ENCODE results near the gene KDM6B.

KDM6B gene

DNA sequence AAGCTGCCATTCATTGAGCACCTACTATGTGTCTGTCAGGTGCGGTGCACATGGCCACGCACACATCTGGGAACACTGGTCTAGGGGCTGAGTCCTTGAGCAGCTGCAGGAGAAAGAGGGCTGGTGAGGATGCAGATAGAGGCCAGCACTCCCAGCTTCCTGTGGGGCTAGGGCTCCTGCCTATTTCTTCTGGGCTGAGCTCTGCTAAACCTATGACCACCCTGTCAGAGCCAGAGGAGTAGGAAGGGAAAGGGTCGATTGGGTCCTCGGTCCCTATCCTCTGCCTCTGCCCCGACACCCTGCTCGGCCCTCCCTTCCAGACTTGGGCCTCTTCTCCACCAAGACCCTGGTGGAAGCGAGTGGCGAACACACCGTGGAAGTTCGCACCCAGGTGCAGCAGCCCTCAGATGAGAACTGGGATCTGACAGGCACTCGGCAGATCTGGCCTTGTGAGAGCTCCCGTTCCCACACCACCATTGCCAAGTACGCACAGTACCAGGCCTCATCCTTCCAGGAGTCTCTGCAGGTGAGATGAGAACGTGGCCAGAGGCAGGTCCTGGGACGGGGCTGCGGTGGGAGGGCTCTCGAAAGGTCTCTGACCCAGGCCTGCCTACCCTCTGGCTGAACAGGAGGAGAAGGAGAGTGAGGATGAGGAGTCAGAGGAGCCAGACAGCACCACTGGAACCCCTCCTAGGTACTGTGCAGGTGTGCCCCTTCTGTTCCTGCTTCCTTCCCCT, 16.9 kb downstream of the KDM6B start:
- Mint-ChIP-seq H3K4me1 (ENCODE audit: low read depth) (peaks cover 59% of the 10 kb centered on the region), H3K9me3 (no peaks in the 10 kb centered on the region), H3K4me3 (peak overlapping the region; percentile 74), H3K27me3 (no peaks in the 10 kb centered on the region), H3K27ac (no peak overlapping the region), H3K36me3 (ENCODE audit: low read depth) (peaks cover 41% of the 10 kb centered on the region)

DNA sequence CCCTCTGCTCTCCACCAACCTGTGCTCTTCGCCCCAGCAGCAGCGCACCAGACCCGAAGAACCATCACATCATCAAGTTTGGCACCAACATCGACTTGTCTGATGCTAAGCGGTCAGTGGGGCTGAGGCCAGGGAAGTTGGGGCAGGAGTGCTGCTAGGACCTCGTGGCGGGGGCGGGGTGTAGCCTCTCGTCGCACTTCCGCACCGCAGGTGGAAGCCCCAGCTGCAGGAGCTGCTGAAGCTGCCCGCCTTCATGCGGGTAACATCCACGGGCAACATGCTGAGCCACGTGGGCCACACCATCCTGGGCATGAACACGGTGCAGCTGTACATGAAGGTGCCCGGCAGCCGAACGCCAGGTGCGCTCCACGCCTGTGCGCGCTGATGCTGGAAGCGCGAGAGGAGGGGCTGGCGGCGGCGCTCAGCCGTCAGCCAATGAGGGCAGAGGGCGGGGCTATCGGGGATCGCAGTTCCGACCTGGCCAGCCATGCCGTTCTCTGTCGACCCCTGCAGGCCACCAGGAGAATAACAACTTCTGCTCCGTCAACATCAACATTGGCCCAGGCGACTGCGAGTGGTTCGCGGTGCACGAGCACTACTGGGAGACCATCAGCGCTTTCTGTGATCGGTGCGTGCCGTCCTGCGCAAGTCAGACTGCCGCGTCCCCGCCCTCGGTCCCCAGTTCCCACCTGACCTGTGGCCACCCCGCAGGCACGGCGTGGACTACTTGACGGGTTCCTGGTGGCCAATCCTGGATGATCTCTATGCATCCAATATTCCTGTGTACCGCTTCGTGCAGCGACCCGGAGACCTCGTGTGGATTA, 17.6 kb downstream of the KDM6B start:
- Mint-ChIP-seq H3K27me3 (no peaks in the 10 kb centered on the region), H3K9me3 (no peaks in the 10 kb centered on the region), H3K27ac (peak overlapping the region; percentile 61), H3K4me1 (ENCODE audit: low read depth) (peaks cover 52% of the 10 kb centered on the region), H3K4me3 (peak overlapping the region; percentile 74), H3K36me3 (ENCODE audit: low read depth) (peaks cover 34% of the 10 kb centered on the region)

DNA sequence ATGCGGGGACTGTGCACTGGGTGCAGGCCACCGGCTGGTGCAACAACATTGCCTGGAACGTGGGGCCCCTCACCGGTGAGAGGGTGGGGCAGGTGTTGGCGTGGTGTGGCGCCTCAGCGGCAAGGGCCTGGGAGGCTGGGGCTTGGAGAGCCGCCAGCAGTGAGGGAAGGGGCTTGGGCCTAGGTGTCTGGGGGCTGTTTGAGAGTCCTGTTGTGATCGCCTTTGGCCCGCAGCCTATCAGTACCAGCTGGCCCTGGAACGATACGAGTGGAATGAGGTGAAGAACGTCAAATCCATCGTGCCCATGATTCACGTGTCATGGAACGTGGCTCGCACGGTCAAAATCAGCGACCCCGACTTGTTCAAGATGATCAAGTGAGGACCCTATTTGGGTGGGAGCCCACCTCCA, 18.2 kb downstream of the KDM6B start:
- peaks cover 46% of the 10 kb centered on the region for H3K4me1 Mint-ChIP-seq (ENCODE audit: low read depth)
- peaks cover 30% of the 10 kb centered on the region for H3K36me3 Mint-ChIP-seq (ENCODE audit: low read depth)
- H3K27ac Mint-ChIP-seq, result peak overlapping the region; percentile 61
- no peaks in the 10 kb centered on the region for H3K9me3 Mint-ChIP-seq
- H3K27me3 Mint-ChIP-seq, result no peaks in the 10 kb centered on the region
- no peak overlapping the region for H3K4me3 Mint-ChIP-seq

DNA sequence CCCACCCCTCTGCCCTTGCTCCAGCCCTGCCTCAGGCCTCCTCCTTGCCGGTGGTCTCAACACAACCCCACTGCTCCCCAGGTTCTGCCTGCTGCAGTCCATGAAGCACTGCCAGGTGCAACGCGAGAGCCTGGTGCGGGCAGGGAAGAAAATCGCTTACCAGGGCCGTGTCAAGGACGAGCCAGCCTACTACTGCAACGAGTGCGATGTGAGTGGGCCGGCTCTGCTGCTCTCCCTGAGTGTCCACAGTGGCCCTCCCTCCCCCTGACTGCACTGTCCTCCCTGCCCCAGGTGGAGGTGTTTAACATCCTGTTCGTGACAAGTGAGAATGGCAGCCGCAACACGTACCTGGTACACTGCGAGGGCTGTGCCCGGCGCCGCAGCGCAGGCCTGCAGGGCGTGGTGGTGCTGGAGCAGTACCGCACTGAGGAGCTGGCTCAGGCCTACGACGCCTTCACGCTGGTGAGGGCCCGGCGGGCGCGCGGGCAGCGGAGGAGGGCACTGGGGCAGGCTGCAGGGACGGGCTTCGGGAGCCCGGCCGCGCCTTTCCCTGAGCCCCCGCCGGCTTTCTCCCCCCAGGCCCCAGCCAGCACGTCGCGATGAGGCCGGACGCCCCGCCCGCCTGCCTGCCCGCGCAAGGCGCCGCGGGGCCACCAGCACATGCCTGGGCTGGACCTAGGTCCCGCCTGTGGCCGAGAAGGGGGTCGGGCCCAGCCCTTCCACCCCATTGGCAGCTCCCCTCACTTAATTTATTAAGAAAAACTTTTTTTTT, 19.1 kb downstream of the KDM6B start:
- H3K27ac Mint-ChIP-seq, result no peak overlapping the region
- no peaks in the 10 kb centered on the region for H3K27me3 Mint-ChIP-seq
- H3K4me3 Mint-ChIP-seq, result no peak overlapping the region
- peaks cover 44% of the 10 kb centered on the region for H3K4me1 Mint-ChIP-seq (ENCODE audit: low read depth)
- H3K36me3 Mint-ChIP-seq (ENCODE audit: low read depth), result peaks cover 30% of the 10 kb centered on the region
- H3K9me3 Mint-ChIP-seq, result no peaks in the 10 kb centered on the region

DNA sequence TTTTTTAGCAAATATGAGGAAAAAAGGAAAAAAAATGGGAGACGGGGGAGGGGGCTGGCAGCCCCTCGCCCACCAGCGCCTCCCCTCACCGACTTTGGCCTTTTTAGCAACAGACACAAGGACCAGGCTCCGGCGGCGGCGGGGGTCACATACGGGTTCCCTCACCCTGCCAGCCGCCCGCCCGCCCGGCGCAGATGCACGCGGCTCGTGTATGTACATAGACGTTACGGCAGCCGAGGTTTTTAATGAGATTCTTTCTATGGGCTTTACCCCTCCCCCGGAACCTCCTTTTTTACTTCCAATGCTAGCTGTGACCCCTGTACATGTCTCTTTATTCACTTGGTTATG, 19.6 kb downstream of the KDM6B start:
- H3K4me3 Mint-ChIP-seq, result peak overlapping the region; percentile 10
- peaks cover 31% of the 10 kb centered on the region for H3K36me3 Mint-ChIP-seq (ENCODE audit: low read depth)
- no peak overlapping the region for H3K27ac Mint-ChIP-seq

DNA sequence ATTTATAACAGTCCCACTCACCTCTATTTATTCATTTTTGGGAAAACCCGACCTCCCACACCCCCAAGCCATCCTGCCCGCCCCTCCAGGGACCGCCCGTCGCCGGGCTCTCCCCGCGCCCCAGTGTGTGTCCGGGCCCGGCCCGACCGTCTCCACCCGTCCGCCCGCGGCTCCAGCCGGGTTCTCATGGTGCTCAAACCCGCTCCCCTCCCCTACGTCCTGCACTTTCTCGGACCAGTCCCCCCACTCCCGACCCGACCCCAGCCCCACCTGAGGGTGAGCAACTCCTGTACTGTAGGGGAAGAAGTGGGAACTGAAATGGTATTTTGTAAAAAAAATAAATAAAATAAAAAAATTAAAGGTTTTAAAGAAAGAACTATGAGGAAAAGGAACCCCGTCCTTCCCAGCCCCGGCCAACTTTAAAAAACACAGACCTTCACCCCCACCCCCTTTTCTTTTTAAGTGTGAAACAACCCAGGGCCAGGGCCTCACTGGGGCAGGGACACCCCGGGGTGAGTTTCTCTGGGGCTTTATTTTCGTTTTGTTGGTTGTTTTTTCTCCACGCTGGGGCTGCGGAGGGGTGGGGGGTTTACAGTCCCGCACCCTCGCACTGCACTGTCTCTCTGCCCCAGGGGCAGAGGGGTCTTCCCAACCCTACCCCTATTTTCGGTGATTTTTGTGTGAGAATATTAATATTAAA, 20.2 kb downstream of the KDM6B start:
- peaks cover 37% of the 10 kb centered on the region for H3K36me3 Mint-ChIP-seq (ENCODE audit: low read depth)
- H3K9me3 Mint-ChIP-seq, result no peaks in the 10 kb centered on the region
- no peak overlapping the region for H3K27ac Mint-ChIP-seq

More for the DNA sequence above, 19.6 kb downstream of the KDM6B start:
- no peaks in the 10 kb centered on the region for H3K27me3 Mint-ChIP-seq
- H3K4me1 Mint-ChIP-seq (ENCODE audit: low read depth), result peaks cover 41% of the 10 kb centered on the region
- H3K9me3 Mint-ChIP-seq, result no peaks in the 10 kb centered on the region

DNA sequence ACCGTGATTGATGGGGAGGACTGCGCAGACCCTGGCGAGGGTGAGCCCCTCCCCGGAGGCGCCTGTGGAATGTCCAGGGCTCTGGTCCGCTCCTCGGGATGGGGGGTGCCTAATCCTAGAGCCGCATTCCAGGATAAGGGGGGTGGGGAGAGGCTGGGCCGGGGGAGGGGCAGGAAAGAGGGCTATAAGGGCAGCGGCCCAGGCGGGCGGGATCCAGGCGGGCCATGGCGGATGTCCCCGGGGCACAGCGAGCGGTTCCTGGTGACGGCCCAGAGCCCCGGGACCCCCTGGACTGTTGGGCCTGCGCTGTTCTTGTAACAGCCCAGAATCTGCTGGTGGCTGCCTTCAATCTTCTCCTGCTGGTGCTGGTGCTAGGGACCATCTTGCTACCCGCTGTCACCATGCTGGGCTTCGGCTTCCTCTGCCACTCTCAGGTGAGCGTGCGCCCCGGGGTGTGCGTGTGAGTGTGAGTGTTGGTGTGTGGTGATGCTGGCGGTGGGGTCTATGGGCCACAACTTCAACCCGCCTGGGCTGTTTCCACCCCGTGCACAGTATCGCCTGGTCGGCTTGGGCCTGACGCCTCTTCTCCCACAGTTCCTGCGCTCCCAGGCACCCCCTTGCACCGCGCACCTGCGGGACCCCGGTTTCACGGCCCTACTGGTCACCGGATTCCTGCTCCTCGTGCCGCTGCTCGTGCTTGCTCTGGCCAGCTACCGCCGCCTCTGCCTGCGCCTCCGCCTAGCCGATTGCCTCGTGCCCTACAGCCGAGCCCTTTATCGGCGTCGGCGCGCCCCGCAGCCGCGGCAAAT, 21.0 kb downstream of the KDM6B start, which contains the start of gene TMEM88:
TSS of gene TMEM88 (plus strand) at position 216 of the 809 bp plus-strand sequence. CDS start at position 225, 9 bp downstream.
- peak within 1 kb of the TSS; percentile 78 for H3K27ac Mint-ChIP-seq
- peaks cover 40% of the 10 kb centered on the region for H3K36me3 Mint-ChIP-seq (ENCODE audit: low read depth)
- peak within 1 kb of the TSS; percentile 10 for H3K4me3 Mint-ChIP-seq
- peaks cover 40% of the 10 kb centered on the region for H3K4me1 Mint-ChIP-seq (ENCODE audit: low read depth)
- H3K27me3 Mint-ChIP-seq, result no peaks in the 10 kb centered on the region
- H3K9me3 Mint-ChIP-seq, result no peaks in the 10 kb centered on the region

More for the DNA sequence above, 20.2 kb downstream of the KDM6B start:
- H3K4me1 Mint-ChIP-seq (ENCODE audit: low read depth), result peaks cover 41% of the 10 kb centered on the region
- H3K27me3 Mint-ChIP-seq, result no peaks in the 10 kb centered on the region
- H3K4me3 Mint-ChIP-seq, result peak overlapping the region; percentile 10

DNA sequence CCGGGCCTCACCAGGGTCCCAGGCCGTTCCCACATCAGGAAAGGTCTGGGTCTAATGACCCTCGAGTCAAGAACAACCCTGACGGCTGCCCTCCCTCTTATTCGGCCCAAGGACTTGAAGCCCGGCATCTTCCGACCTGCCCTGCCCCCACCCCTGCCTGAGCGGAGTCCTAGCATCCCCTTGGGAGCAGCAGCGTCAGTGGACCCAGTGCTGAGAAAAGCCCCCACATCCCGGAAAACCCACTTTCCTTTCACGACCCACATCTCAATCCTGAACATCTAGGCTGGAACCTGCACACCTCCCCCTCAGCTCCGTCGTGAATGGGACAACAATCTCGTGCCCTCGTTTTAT, 21.6 kb downstream of the KDM6B start:
- H3K36me3 Mint-ChIP-seq (ENCODE audit: low read depth), result peaks cover 37% of the 10 kb centered on the region
- H3K27me3 Mint-ChIP-seq, result no peaks in the 10 kb centered on the region
- peaks cover 34% of the 10 kb centered on the region for H3K4me1 Mint-ChIP-seq (ENCODE audit: low read depth)
- no peaks in the 10 kb centered on the region for H3K9me3 Mint-ChIP-seq
- H3K27ac Mint-ChIP-seq, result no peak overlapping the region
- H3K4me3 Mint-ChIP-seq, result no peak overlapping the region

DNA sequence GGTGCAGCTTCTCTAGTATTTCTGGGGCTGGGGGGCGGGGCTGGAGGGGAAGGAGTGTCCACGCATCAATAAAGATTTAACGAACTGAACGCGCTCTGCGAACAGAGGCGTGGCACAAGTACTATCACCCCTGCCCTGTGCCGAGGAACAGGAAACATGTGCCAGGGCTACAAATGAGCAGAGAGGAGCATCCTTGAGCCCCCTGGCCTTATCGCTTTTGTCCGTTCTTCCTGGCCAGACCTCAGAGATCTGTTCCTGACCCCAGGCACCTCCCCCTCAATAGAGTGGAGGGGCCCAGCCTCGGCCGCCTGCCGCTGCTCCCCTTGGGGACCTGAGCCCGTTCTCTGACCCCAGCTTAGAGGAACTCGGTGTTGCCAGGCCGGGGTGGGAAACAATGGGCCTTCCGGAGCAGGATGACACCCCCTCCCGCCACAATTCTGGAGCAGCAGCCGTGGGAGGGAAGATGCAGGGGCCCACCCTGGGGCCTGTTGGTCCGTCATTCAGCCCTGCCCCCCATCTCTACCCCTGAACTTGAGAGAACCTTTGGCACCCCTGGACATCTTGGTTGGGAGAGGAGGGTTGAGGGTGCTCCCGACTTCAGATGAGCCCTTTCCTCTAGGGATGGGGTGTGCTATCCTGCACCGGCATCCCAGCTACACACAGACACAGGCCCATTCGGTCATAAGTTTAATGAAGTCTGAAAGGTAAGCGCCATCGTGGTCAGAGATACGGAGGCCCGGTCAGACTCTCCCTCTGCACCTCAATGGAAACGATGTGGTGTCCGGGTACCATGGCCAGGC, 22.2 kb downstream of the KDM6B start:
- H3K27me3 Mint-ChIP-seq, result no peaks in the 10 kb centered on the region
- H3K36me3 Mint-ChIP-seq (ENCODE audit: low read depth), result peaks cover 37% of the 10 kb centered on the region
- H3K27ac Mint-ChIP-seq, result no peak overlapping the region
- no peaks in the 10 kb centered on the region for H3K9me3 Mint-ChIP-seq
- peaks cover 29% of the 10 kb centered on the region for H3K4me1 Mint-ChIP-seq (ENCODE audit: low read depth)
- H3K4me3 Mint-ChIP-seq, result no peak overlapping the region

DNA sequence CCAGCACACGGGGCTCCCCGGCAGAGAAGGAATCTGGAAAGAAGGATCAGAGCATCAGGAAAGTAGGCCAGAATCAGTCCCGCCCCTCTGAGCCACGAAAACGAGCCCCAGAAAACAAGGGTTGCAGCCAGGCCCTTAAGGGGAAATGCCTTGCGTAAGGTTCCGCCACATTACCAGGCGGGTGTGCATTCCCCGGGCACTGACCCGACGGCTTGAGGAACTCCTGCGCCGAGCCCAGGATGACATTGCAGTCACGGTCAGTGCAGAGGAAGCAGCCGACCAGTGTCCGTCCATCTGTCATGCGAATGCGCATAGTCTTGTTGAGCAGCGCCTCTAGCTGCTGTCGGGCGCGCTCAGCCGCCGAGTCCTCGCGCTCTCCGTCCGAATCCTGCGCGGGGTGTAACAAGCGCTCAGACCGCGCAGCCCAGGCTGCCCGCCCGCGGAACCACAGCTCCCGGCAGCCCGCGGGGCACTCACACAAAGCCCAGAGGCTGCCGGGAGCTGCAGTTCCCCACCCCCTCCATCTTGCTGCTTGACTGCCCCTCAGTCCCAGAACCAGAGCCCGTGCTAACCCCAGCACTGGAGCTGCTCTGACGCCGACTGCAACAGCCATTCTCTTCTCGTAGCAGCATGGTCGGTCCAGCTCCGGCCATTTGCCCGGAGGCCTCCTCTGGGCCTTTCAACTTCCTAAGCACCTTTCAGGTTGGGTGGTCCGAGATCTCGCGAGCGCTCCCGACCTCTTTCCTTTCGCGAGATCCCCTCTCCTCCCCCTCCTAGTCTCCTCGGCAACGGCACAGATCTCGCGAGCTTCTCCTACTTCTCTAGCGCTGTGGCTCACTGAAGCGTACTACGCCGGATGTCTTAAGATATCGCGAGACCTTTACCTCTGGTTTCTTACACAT, 23.0 kb downstream of the KDM6B start, which contains the start of gene NAA38:
TSS of gene NAA38 (minus strand) at position 749 of the 902 bp plus-strand sequence. CDS start at position 653, 96 bp downstream.
- Mint-ChIP-seq H3K27ac (no peak within 1 kb of the TSS), H3K4me1 (ENCODE audit: low read depth) (peaks cover 21% of the 10 kb centered on the region), H3K4me3 (no peak within 1 kb of the TSS), H3K27me3 (no peaks in the 10 kb centered on the region), H3K36me3 (ENCODE audit: low read depth) (peaks cover 35% of the 10 kb centered on the region), H3K9me3 (no peaks in the 10 kb centered on the region)

DNA sequence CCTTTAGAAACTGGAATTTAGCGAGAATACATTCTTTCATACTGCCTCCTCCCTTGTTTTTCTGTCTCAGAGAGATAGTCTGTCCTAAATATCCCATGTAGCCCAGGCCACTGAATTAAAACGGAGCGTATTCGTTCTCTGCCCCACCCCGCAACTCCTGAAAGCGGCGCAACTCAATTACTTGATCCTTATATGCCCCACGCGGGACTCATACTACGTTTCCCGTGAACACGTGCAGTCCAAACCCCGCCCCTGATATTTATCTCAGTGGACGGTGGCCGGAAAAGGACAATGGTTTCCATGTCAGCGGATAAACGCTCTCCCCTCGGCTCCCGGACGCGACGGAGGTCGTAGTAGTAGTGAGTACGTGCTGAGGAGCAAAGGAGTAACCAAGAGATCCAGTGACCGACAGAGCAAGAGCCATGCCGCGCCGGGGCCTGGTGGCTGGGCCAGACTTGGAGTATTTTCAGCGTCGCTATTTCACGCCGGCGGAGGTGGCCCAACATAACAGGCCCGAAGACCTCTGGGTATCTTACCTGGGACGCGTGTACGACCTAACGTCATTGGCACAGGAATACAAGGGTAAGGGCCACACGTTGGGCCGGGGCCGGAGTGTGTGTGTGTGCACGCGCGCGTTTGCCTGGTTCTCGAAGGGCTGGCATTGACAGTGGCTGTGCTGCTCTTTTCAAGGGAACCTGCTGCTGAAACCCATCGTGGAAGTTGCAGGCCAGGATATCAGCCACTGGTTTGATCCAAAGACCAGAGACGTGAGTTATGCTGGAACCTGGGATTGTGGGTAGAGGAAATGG, 23.9 kb downstream of the KDM6B start, which contains the start of gene CYB5D1:
TSS of gene CYB5D1 (plus strand) at position 291 of the 809 bp plus-strand sequence. CDS start at position 423, 132 bp downstream.
- H3K27me3 Mint-ChIP-seq, result no peaks in the 10 kb centered on the region

DNA sequence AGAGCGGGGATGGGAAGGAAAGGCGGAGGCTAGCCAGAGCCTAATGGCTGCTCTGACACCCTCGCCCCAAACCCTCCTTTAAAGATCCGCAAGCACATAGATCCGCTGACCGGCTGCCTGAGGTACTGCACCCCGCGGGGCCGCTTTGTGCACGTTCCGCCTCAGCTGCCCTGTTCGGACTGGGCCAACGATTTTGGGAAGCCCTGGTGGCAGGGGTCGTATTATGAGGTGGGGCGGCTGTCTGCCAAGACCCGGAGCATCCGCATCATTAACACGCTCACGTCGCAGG, 24.4 kb downstream of the KDM6B start:
- Mint-ChIP-seq H3K4me1 (ENCODE audit: low read depth) (peaks cover 14% of the 10 kb centered on the region), H3K27me3 (no peaks in the 10 kb centered on the region), H3K27ac (no peak overlapping the region), H3K9me3 (no peaks in the 10 kb centered on the region), H3K4me3 (no peak overlapping the region), H3K36me3 (ENCODE audit: low read depth) (peaks cover 39% of the 10 kb centered on the region)

More for the DNA sequence above, 23.9 kb downstream of the KDM6B start, which contains the start of gene CYB5D1:
- no peaks in the 10 kb centered on the region for H3K9me3 Mint-ChIP-seq
- H3K4me3 Mint-ChIP-seq, result no peak within 1 kb of the TSS
- H3K36me3 Mint-ChIP-seq (ENCODE audit: low read depth), result peaks cover 39% of the 10 kb centered on the region
- peaks cover 16% of the 10 kb centered on the region for H3K4me1 Mint-ChIP-seq (ENCODE audit: low read depth)
- H3K27ac Mint-ChIP-seq, result no peak within 1 kb of the TSS
